Measurements from ENCODE around the gene DSC3.

DSC3 gene

DNA sequence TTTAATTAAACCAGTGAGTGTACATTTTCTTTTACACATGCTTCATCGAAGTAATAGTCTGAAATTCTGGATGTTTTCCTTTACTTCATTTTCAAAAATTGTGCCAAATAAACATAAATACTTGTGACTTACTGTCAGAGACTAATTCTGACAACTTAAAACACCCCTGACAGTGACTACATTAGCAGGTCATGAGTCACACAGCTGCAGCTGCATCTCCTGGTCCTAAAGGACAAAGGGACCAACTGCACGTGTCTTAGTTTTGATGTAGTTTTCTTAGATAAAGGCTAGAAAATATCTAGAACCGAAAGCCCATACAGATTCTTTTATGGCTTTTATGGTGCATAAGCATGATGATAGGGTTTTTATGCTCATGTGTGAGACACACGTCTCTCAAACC lies 29.6 kb upstream of the DSC3 start:
- TF ChIP-seq FOXM1 (IDR thresholded peaks at IDR 0.05; ENCODE audit: borderline replicate concordance, low read depth) = no peak
- no peak for TF ChIP-seq TEAD4 (IDR thresholded peaks at IDR 0.05)

DNA sequence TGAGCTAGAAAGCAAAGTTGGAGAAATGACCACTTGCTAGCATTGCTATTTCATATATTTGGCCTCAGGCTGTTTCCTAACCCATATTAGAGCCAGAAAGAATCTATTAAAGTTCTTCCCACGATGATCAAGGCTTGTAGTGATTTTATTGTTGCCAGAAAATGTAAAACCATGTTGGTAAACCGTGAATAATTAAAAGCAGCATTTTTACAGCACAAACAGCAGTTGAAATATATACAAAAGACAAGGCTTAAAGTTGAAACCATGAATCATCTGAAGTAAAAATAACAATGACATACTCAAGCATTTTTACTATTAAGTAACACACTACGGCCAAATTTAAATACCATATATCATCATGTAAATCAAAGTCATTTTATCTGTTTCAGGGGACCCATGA lies 27.7 kb upstream of the DSC3 start:
- TF ChIP-seq CEBPB (IDR thresholded peaks at IDR 0.05) (no peak), YY1 (IDR thresholded peaks at IDR 0.05; ENCODE audit: low read depth) (no peak), EP300 (IDR thresholded peaks at IDR 0.05; ENCODE audit: borderline replicate concordance) (no peak), FOXM1 (IDR thresholded peaks at IDR 0.05; ENCODE audit: borderline replicate concordance, low read depth) (no peak), TCF12 (IDR thresholded peaks at IDR 0.05; ENCODE audit: low read depth) (no peak), TAF1 (IDR thresholded peaks at IDR 0.05; ENCODE audit: low read depth) (no peak), CREB1 (IDR thresholded peaks at IDR 0.05; ENCODE audit: low read depth) (no peak)
- TF ChIP-seq, protein P1, sequence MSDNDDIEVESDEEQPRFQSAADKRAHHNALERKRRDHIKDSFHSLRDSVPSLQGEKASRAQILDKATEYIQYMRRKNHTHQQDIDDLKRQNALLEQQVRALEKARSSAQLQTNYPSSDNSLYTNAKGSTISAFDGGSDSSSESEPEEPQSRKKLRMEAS (IDR thresholded peaks at IDR 0.05) = no peak

DNA sequence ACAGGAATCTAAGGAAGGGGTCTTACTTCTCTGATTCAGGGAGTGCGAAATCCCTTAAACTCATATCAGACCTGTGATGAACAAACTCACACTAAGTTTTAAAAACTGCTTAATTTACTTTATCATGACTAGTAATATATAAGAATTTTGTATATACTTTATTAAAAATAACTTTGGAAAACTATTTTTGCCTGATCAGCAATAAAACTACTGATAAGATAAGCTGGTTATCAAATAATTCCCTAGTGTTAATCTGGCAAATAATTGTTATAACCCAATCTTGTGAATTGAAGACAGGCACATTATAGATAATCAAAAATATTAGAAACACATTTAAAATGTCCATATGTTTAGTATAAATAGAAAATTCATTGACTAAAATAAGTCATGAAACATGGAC lies 23.7 kb upstream of the DSC3 start:
- TF ChIP-seq, protein P2, sequence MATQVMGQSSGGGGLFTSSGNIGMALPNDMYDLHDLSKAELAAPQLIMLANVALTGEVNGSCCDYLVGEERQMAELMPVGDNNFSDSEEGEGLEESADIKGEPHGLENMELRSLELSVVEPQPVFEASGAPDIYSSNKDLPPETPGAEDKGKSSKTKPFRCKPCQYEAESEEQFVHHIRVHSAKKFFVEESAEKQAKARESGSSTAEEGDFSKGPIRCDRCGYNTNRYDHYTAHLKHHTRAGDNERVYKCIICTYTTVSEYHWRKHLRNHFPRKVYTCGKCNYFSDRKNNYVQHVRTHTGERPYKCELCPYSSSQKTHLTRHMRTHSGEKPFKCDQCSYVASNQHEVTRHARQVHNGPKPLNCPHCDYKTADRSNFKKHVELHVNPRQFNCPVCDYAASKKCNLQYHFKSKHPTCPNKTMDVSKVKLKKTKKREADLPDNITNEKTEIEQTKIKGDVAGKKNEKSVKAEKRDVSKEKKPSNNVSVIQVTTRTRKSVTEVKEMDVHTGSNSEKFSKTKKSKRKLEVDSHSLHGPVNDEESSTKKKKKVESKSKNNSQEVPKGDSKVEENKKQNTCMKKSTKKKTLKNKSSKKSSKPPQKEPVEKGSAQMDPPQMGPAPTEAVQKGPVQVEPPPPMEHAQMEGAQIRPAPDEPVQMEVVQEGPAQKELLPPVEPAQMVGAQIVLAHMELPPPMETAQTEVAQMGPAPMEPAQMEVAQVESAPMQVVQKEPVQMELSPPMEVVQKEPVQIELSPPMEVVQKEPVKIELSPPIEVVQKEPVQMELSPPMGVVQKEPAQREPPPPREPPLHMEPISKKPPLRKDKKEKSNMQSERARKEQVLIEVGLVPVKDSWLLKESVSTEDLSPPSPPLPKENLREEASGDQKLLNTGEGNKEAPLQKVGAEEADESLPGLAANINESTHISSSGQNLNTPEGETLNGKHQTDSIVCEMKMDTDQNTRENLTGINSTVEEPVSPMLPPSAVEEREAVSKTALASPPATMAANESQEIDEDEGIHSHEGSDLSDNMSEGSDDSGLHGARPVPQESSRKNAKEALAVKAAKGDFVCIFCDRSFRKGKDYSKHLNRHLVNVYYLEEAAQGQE (IDR thresholded peaks at IDR 0.05; ENCODE audit: low read depth) = no peak
- TF ChIP-seq, protein P1 (IDR thresholded peaks at IDR 0.05) = no peak
- TF ChIP-seq EGR1 (IDR thresholded peaks at IDR 0.05) (no peak), RAD21 (IDR thresholded peaks at IDR 0.05; ENCODE audit: low read depth) (no peak), TEAD4 (IDR thresholded peaks at IDR 0.05) (no peak)

DNA sequence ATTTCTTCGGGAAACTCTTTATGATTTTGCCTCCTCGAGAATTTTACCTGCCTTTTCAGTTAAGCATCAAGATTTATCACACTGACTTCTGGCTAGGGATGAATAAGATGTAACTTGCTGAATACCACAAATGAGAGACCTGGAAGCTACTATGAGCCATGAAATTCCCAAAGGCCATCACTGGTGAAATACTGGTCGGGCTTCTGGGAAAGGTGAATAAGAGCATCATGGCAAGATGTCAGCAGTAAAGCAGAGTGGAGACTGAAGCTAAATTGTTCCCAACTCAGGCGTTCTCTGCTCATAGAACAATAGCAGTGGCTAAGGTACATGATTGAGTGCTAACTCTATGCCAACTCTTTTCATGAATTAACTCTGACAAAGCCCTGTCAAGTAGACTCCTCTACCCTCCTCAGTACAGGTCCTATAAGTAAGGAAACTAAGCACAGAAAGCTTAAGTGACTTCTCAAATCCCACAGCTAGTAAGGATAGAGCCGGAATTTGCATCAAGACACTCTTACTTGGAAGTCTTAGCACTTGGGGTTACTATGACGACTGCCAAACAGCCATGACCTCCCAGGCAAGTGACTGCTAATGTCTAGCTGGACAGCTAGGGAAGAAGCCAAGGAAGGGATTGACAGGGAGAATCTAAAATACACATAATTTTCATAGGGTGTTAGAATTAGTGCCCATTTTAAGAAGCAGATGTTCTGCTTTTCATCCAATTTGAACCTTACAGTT lies 22.7 kb upstream of the DSC3 start:
- TF ChIP-seq YY1 (IDR thresholded peaks at IDR 0.05; ENCODE audit: low read depth) = no peak

DNA sequence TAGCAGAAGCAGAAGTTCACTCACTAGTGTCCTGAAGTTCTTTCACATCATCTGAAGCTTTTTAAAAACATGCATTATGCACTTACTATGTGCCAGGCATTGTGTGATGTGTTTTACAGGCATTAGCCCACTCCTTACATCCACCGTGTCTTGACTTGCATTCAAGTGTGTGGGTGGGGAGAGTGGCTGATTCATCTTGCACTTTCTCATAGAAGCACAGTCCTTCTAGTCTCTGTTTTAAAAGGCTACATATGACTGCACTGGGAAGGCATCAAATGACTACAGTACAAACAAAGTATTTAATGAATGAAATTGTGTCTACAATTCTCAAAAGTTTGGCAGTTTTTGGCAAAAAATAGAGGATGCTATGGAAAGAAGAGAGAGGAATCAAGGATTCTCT lies 21.6 kb upstream of the DSC3 start:
- TF ChIP-seq NFIC (IDR thresholded peaks at IDR 0.05) (no peak), EP300 (IDR thresholded peaks at IDR 0.05; ENCODE audit: borderline replicate concordance) (no peak), TCF12 (IDR thresholded peaks at IDR 0.05; ENCODE audit: low read depth) (no peak), TAF1 (IDR thresholded peaks at IDR 0.05; ENCODE audit: low read depth) (no peak)
- TF ChIP-seq, protein P2 (IDR thresholded peaks at IDR 0.05; ENCODE audit: low read depth) = no peak

DNA sequence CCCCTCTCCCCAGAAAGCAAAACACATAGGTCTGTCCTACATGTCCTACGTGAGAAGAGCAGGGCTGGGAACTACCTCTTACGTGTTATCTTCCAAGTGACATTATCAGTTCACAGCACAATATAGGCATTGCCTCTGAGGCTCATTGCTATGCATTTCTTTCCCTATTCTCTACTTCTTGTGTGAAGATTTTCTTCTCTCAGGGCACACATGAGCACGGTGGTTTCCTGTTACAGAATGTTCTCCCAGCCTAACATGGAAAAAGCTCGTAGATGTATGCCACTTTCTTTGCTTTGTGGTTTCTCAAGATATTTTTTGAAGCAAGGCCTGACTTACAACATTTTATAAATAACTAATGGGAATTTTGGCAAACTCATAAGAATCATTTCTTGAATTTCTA lies 19.4 kb upstream of the DSC3 start:
- TF ChIP-seq, protein P1 (IDR thresholded peaks at IDR 0.05) = no peak
- TF ChIP-seq, protein P3, sequence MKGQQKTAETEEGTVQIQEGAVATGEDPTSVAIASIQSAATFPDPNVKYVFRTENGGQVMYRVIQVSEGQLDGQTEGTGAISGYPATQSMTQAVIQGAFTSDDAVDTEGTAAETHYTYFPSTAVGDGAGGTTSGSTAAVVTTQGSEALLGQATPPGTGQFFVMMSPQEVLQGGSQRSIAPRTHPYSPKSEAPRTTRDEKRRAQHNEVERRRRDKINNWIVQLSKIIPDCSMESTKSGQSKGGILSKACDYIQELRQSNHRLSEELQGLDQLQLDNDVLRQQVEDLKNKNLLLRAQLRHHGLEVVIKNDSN (IDR thresholded peaks at IDR 0.05) = no peak
- TF ChIP-seq, protein P2 (IDR thresholded peaks at IDR 0.05; ENCODE audit: low read depth) = no peak
- TF ChIP-seq EGR1 (IDR thresholded peaks at IDR 0.05) (no peak), EP300 (IDR thresholded peaks at IDR 0.05; ENCODE audit: borderline replicate concordance) (no peak), NFIC (IDR thresholded peaks at IDR 0.05) (no peak), YY1 (IDR thresholded peaks at IDR 0.05; ENCODE audit: low read depth) (no peak), RAD21 (IDR thresholded peaks at IDR 0.05; ENCODE audit: low read depth) (no peak), TEAD4 (IDR thresholded peaks at IDR 0.05) (no peak), TCF12 (IDR thresholded peaks at IDR 0.05; ENCODE audit: low read depth) (no peak), CREB1 (IDR thresholded peaks at IDR 0.05; ENCODE audit: low read depth) (no peak), FOXM1 (IDR thresholded peaks at IDR 0.05; ENCODE audit: borderline replicate concordance, low read depth) (no peak), ZBTB7A (IDR thresholded peaks at IDR 0.05; ENCODE audit: low read depth) (no peak), TAF1 (IDR thresholded peaks at IDR 0.05; ENCODE audit: low read depth) (no peak), CEBPB (IDR thresholded peaks at IDR 0.05) (no peak)
